HepG2 (cell line): ENCODE data around the gene ACSL1. TPM values are rescaled to one million over a fixed set of nuclear protein-coding genes. Genes with fewer than 3 reads are reported as not detected.

Experiments used
- BCL3 ChIP-seq: sonication (generic); formaldehyde crosslinking; IDR thresholded peaks from 2 replicates; pipeline ENCODE4 v1.5.1; 2020; ENCODE audit warnings: mild to moderate bottlenecking, missing genetic modification reagents, moderate library complexity
- BRD4 ChIP-seq: sonication (generic); formaldehyde crosslinking; IDR thresholded peaks from 2 replicates; pipeline ENCODE4 v1.4.0; 2020; ENCODE audit warnings: missing genetic modification reagents
- ELF4 ChIP-seq: sonication (generic); formaldehyde crosslinking; IDR thresholded peaks from 2 replicates; pipeline ENCODE4 v1.5.0; 2020; ENCODE audit warnings: missing genetic modification reagents, mild to moderate bottlenecking, moderate library complexity, borderline replicate concordance
- FOSL1 ChIP-seq: sonication (generic); formaldehyde crosslinking; IDR thresholded peaks from 2 replicates; pipeline ENCODE4 v1.9.0; 2021; ENCODE audit warnings: missing genetic modification reagents, borderline replicate concordance
- HNF4G ChIP-seq, 2 experiments: sonication (generic) in 1 of 2; formaldehyde crosslinking in 1 of 2; IDR thresholded peaks; 2 replicates each; pipeline versions ENCODE4 v1.4.0 to v1.6.1; 2011 to 2020; ENCODE audit warnings: borderline replicate concordance in 2 of 2, low read depth in 2 of 2, mild to moderate bottlenecking in 2 of 2, low read length in 1 of 2, missing genetic modification reagents in 1 of 2, moderate library complexity in 1 of 2
- IRF1 ChIP-seq: sonication (generic); formaldehyde crosslinking; IDR thresholded peaks from 2 replicates; pipeline ENCODE4 v1.4.0; 2020; ENCODE audit warnings: low read depth, mild to moderate bottlenecking, missing genetic modification reagents
- KIAA2018 ChIP-seq: sonication (generic); formaldehyde crosslinking; IDR thresholded peaks from 2 replicates; pipeline ENCODE4 v1.5.0; 2020; ENCODE audit warnings: mild to moderate bottlenecking, missing genetic modification reagents, borderline replicate concordance
- KMT2A ChIP-seq: sonication (generic); formaldehyde crosslinking; IDR thresholded peaks from 2 replicates; pipeline ENCODE4 v1.4.0; 2020; ENCODE audit warnings: missing genetic modification reagents
- LCORL ChIP-seq, 2 experiments: fragments of 450-650 bp in 1 of 2; sonication (generic) in 1 of 2; formaldehyde crosslinking in 1 of 2; IDR thresholded peaks; 2 replicates each; pipeline versions ENCODE4 v1.5.0 to v1.6.1; 2017 to 2020; ENCODE audit warnings: antibody characterized with exemption in 1 of 2, missing genetic modification reagents in 1 of 2
- MAZ ChIP-seq, 2 experiments: sonication (generic) in 1 of 2; formaldehyde crosslinking in 1 of 2; IDR thresholded peaks; 2 replicates each; pipeline versions ENCODE4 v1.5.0 to v1.6.1; 2012 to 2020; ENCODE audit warnings: low read depth in 2 of 2, mild to moderate bottlenecking in 2 of 2, borderline replicate concordance in 1 of 2, improper control_type of control experiment in 1 of 2, low read length in 1 of 2, missing genetic modification reagents in 1 of 2, moderate library complexity in 1 of 2
- MYC ChIP-seq: sonication (generic); formaldehyde crosslinking; IDR thresholded peaks from 2 replicates; pipeline ENCODE4 v1.9.0; 2021; ENCODE audit warnings: missing genetic modification reagents, borderline replicate concordance
- MZF1 ChIP-seq: sonication (generic); formaldehyde crosslinking; IDR thresholded peaks from 2 replicates; pipeline ENCODE4 v1.8.1; 2023; ENCODE audit warnings: mild to moderate bottlenecking, missing genetic modification reagents, borderline replicate concordance
- TEAD3 ChIP-seq: optimal IDR thresholded peaks from 2 replicates; pipeline ENCODE3; 2016; ENCODE audit warnings: borderline replicate concordance
- ZNF124 ChIP-seq: sonication (generic); formaldehyde crosslinking; IDR thresholded peaks from 2 replicates; pipeline ENCODE4 v1.4.0; 2020; ENCODE audit warnings: missing genetic modification reagents
- ZNF747 ChIP-seq: sonication (generic); formaldehyde crosslinking; IDR thresholded peaks from 2 replicates; pipeline ENCODE4 v1.8.1; 2023; ENCODE audit warnings: missing genetic modification reagents, mild to moderate bottlenecking, borderline replicate concordance
- ZSCAN21 ChIP-seq: sonication (generic); formaldehyde crosslinking; IDR thresholded peaks from 2 replicates; pipeline ENCODE4 v1.8.0; 2022; ENCODE audit warnings: mild to moderate bottlenecking, missing genetic modification reagents, moderate library complexity, borderline replicate concordance
- polyA plus RNA-seq, 8 experiments: library from polyadenylated mRNA; depleted of rRNA in 3 of 8; stranded (reverse) in 7 of 8; unstranded in 1 of 8; fragments of >200 nt; fragmentation: Illumina TruSeq in 4 of 8; extraction: Trizol in 4 of 8; gene quantifications; 2 replicates each; pipeline versions ENCODE4 v1.2.1 to v1.2.3, GENCODE V29; 2011 to 2016; ENCODE audit warnings: low read depth in 4 of 8, missing spikeins in 1 of 8, mixed read lengths in 1 of 8; ENCODE audit not compliant: insufficient read depth in 1 of 8
- total RNA-seq, 5 experiments: library from RNA; depleted of rRNA; stranded (reverse); fragments of >200 nt; fragmentation: Illumina TruSeq; extraction: Trizol; gene quantifications; 2 replicates each; pipeline ENCODE4 v1.2.3, GENCODE V29; 2016; ENCODE audit warnings: low read depth in 1 of 5

Gene ACSL1
- total and polyA plus RNA-seq, 2 of the 13 experiments (the other 11 are each of a cell fraction or from before 2014, with no cell fraction given): 10.0 to 29.8 TPM

- TF ChIP-seq MAZ (IDR thresholded peaks at IDR 0.05; ENCODE audit: borderline replicate concordance, low read depth, low read length) (peak; percentile 98), MAZ (CRISPR knock-in tag; IDR thresholded peaks at IDR 0.05; ENCODE audit: low read depth) (peak; percentile 97), KMT2A (CRISPR knock-in tag) (peak; percentile 95; the same call in 1 of the 2 replicates), ZNF124 (CRISPR knock-in tag) (peak; percentile 99), KIAA2018 (peak; percentile 86; the same call in 1 of the 2 replicates), FOSL1 (no peak), MZF1 (CRISPR knock-in tag) (peak; percentile 81; the same call in 1 of the 2 replicates), MYC (peak; percentile 96), IRF1 (CRISPR knock-in tag) (0 out of 2 replicates have a peak, but pooled peaks have one; percentile 25), BRD4 (CRISPR knock-in tag) (peak; percentile 83), ELF4 (CRISPR knock-in tag) (peak; percentile 94; the same call in 1 of the 2 replicates), ZNF747 (CRISPR knock-in tag) (peak; percentile 99), ZSCAN21 (CRISPR knock-in tag) (peak; percentile 97), BCL3 (peak; percentile 95; the same call in 1 of the 2 replicates), LCORL (IDR thresholded peaks at IDR 0.05) (peak; percentile 71; the same call in 1 of the 2 replicates), LCORL (CRISPR knock-in tag; IDR thresholded peaks at IDR 0.05) (peak; percentile 92), HNF4G (IDR thresholded peaks at IDR 0.05; ENCODE audit: borderline replicate concordance, low read depth, low read length) (peak; percentile 77; the same call in 1 of the 2 replicates), HNF4G (CRISPR knock-in tag; IDR thresholded peaks at IDR 0.05; ENCODE audit: borderline replicate concordance, low read depth) (peak; percentile 78; the same call in 1 of the 2 replicates), TEAD3 (CRISPR knock-in tag) (peak; percentile 98)
Measured at GRCh38 chr4:184733654-184734524, 91.9 kb downstream of the ACSL1 start, which contains the start of gene CENPU (continued).
